ENCODE data around the gene SIX3.

SIX3 gene

GRCh38 chr2:44929735-44930273, 11.7 kb upstream of the SIX3 start:
- TF ChIP-seq, protein P1, sequence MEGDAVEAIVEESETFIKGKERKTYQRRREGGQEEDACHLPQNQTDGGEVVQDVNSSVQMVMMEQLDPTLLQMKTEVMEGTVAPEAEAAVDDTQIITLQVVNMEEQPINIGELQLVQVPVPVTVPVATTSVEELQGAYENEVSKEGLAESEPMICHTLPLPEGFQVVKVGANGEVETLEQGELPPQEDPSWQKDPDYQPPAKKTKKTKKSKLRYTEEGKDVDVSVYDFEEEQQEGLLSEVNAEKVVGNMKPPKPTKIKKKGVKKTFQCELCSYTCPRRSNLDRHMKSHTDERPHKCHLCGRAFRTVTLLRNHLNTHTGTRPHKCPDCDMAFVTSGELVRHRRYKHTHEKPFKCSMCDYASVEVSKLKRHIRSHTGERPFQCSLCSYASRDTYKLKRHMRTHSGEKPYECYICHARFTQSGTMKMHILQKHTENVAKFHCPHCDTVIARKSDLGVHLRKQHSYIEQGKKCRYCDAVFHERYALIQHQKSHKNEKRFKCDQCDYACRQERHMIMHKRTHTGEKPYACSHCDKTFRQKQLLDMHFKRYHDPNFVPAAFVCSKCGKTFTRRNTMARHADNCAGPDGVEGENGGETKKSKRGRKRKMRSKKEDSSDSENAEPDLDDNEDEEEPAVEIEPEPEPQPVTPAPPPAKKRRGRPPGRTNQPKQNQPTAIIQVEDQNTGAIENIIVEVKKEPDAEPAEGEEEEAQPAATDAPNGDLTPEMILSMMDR (IDR thresholded peaks at IDR 0.05; ENCODE audit: insufficient read depth, low read length, missing control alignments), result no peak
- no peak for DNase-seq (ENCODE audit: low read depth, low spot score)
- ChIA-PET POLR2A (no interaction called here), CTCF (no interaction called here)
- H3K4me3 ChIP-seq (ENCODE audit: low read depth, low read length), result no peak overlapping the region

DNA sequence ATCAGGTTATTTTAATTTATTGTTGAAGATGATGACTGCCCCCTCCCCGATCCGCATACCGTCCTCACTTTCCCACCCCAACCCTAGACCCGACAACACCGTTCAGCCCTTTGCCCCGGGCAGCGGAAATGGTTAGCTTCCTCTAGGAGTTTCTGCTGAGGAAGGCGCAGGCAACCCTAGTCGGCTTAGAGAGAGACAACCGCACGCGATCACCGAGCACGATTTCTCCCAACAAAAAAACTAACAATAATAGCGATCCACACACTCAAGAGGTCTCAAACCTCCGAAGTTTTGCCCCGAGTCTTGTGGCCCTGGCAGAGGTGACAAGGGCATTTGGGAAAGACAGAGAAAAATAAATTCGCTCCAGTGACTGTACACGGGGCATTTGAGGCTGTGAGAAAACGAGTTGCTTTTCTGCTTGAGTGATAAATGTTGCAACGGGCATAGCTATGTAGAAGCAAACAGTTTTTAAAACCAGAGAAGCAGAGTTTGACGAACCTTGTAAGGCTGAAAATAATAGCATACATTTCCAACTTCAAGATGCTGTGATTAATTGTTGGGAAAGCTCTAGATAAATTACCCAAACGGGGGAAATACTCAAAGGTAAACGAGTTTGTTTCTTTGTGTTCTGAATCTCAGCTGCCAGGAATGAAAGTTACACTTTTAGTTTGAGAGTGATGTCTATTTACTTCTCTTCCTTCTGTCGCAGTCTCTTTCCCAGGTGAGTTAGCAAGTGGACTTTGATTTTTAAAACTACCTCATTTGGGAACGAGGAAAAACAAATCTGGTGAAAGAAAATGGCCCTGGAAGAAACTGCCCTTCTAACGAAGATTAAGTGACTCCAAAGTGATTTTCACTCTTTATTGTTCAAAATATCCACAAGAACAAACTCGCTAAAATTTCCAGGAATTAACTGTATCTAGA, 11.0 kb upstream of the SIX3 start:
- POLR2A ChIA-PET, result no interaction called here
- no peak overlapping the region for H3K4me3 ChIP-seq (ENCODE audit: low read depth, low read length)
- CTCF ChIA-PET, result interaction anchor here (1.3 kb wide), 1 partner anchor 451 kb away, joined by 4 read pairs; no protein-coding TSS in a partner anchor
- TF ChIP-seq, protein P1 (IDR thresholded peaks at IDR 0.05; ENCODE audit: insufficient read depth, low read length, missing control alignments), result no peak
- DNase-seq (ENCODE audit: low read depth, low spot score), result no peak

DNA sequence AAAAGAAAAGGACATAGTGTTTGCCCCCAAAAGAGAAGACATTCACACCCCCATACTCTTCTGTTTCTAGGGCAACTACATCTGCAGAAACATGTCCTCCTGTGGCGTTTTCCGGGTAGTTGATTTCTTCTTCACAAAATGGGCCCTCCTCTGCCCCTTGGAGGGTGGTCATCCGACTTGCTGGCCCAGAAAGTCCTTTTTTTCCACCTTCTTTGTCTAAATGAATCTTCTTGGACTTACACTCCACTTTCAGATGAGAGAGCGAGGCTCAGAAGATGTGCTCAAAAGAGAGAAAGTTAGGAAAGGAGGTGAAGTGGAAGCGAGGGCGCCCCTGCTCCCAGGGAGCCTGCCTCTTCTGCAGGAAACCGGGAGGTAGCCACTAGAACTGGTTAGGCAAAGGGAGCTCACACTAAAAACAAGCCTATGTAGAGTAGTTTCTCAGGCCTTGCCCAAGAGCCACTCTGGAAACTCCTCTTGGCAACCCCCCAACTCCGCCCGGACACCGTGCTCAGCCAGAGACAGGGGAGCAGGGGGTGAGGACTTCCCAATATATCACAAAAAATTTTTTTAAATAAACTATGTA, 10.2 kb upstream of the SIX3 start:
- POLR2A ChIA-PET, result no interaction called here
- CTCF ChIA-PET, result interaction anchor here (1.3 kb wide), 1 partner anchor 452 kb away, joined by 4 read pairs; no protein-coding TSS in a partner anchor
- no peak for DNase-seq (ENCODE audit: low read depth, low spot score)
- H3K4me3 ChIP-seq (ENCODE audit: low read depth, low read length), result no peak overlapping the region
- TF ChIP-seq, protein P1 (IDR thresholded peaks at IDR 0.05; ENCODE audit: insufficient read depth, low read length, missing control alignments), result no peak

DNA sequence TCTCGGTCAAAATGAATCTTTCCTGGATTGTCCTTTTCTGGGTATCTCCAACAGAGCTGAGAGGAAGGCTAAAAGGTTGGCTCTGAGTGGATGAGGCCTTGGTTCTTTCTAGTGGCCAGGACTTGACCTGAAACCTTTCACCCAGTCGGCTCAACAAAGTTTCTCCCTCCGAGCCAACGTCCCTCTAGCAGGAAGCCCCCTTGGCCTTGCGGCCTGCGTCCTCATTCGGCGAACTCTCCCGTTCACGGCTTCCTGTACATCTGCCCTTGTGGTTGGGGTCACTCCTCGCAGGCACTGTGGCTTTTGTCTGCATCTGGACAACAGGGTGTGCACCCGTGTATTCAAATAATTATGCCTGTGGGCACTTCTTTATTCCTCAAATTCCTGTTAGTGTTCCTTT, 9.4 kb upstream of the SIX3 start:
- TF ChIP-seq, protein P1 (IDR thresholded peaks at IDR 0.05; ENCODE audit: insufficient read depth, low read length, missing control alignments), result no peak
- DNase-seq (ENCODE audit: low read depth, low spot score), result no peak
- CTCF ChIA-PET, result interaction anchor here (1.3 to 2.2 kb wide), 2 partner anchors 452 to 453 kb away, joined by 4 to 6 read pairs; no protein-coding TSS in a partner anchor
- H3K4me3 ChIP-seq (ENCODE audit: low read depth, low read length), result no peak overlapping the region
- POLR2A ChIA-PET, result no interaction called here

DNA sequence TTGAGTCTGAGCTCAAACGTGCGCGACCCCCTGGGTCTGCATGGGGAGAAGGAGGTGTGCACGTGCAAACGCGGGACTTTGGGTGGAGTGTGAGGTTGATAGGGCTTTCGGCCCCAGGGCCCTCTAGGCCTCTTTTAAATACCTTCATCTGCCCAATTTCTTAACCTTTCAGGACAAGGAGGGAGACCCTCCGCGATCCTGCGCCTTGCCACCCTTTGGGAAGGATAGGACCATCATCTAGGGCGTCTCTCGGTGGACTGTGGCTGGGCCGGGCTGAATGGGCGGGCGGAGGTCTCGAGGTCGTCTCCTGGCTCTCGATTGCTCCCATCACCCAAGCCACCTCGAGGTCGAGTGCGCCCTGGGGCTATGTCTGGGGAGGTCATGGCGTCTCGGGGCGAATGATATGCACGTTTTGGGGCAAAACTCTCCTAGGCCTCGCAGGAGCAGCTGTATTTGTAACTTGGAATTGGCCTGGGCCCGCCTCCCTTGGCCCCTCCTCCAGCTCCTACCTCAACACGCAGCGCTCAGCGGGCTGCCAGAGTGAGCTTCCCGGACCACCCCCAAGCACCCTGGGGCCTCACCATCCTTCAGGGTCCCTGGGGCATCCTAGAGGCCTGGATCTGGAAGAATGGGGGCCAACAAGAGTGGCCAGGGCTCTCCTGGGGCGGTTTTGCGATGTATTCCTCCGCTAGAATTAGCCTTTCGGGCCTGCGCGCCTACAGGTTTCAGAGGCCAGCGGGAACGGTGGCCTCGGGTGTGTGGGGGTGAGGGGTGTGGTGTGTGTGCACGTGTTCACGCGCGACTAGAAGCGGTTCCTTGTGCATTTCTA, 8.7 kb upstream of the SIX3 start:
- CTCF ChIA-PET, result interaction anchor here (2.2 kb wide), 1 partner anchor 453 kb away, joined by 6 read pairs; no protein-coding TSS in a partner anchor
- TF ChIP-seq, protein P1 (IDR thresholded peaks at IDR 0.05; ENCODE audit: insufficient read depth, low read length, missing control alignments), result no peak
- POLR2A ChIA-PET, result no interaction called here
- DNase-seq (ENCODE audit: low read depth, low spot score), result no peak
- no peak overlapping the region for H3K4me3 ChIP-seq (ENCODE audit: low read depth, low read length)
